Measurements from ENCODE around the gene MCU. TPM values are rescaled to one million over a fixed set of nuclear protein-coding genes. Genes with fewer than 3 reads are reported as not detected.

The MCU gene
- total RNA-seq, 3 donors from 2014 or later (not counting 1 experiment from before 2014, with no cell fraction given) = 13.1 to 15.6 (median 14.1) TPM

DNA sequence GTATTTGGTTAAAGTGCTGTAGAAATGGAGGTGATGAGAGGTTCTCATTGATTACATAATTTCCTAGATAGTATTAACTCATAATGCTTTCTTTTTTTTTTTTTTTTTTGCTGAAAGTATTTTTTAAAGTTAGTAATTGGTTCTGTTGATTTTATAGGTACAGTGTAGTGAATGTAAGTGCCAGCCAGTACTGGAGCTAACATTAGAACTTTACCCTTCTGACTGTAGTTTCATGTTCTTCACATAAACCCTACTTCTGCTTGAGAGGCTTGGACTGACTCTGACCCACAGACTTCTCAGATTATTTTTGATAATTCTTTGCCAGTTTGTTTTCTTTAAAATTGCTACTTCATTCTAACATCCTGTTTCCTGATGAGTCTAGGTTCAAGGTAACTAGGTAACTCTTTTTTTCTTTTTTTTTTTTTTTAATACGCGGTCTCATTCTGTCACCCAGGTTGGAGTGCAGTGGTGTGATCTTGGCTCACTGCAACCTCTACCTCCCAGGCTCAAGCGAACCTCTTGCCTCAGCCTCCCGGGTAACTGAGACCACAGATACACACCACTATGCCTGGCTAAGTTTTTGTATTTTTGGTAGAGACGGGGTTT lies 109.4 kb downstream of the MCU start:
- WGBS (ENCODE audit: insufficient coverage) = 79% methylated on average over 2 of the region's 5 CpGs
- no peak for DNase-seq
- H3K4me1 ChIP-seq (ENCODE audit: control insufficient read depth, insufficient read depth, low read length) = no peaks in the 10 kb centered on the region
- H3K36me3 Mint-ChIP-seq = no peaks in the 10 kb centered on the region
- TF ChIP-seq, protein P1, sequence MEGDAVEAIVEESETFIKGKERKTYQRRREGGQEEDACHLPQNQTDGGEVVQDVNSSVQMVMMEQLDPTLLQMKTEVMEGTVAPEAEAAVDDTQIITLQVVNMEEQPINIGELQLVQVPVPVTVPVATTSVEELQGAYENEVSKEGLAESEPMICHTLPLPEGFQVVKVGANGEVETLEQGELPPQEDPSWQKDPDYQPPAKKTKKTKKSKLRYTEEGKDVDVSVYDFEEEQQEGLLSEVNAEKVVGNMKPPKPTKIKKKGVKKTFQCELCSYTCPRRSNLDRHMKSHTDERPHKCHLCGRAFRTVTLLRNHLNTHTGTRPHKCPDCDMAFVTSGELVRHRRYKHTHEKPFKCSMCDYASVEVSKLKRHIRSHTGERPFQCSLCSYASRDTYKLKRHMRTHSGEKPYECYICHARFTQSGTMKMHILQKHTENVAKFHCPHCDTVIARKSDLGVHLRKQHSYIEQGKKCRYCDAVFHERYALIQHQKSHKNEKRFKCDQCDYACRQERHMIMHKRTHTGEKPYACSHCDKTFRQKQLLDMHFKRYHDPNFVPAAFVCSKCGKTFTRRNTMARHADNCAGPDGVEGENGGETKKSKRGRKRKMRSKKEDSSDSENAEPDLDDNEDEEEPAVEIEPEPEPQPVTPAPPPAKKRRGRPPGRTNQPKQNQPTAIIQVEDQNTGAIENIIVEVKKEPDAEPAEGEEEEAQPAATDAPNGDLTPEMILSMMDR (IDR thresholded peaks at IDR 0.05) = no peak
- no peaks in the 10 kb centered on the region for H3K4me1 Mint-ChIP-seq
- no peaks in the 10 kb centered on the region for H3K27me3 ChIP-seq (ENCODE audit: control insufficient read depth, insufficient read depth, low read length)
- no peaks in the 10 kb centered on the region for H3K9me3 ChIP-seq (ENCODE audit: control insufficient read depth, insufficient read depth, low read length)
- H3K36me3 ChIP-seq (ENCODE audit: control insufficient read depth, insufficient read depth, low read length) = no peaks in the 10 kb centered on the region
- H3K9me3 Mint-ChIP-seq = no peaks in the 10 kb centered on the region
- no peak overlapping the region for H3K27ac Mint-ChIP-seq
- no peak overlapping the region for H3K4me3 ChIP-seq (ENCODE audit: low read length)
- H3K27me3 Mint-ChIP-seq (ENCODE audit: low read depth in 2 of 2) = no peaks in the 10 kb centered on the region
- H3K27ac ChIP-seq (ENCODE audit: low read length) = no peak overlapping the region
- intact Hi-C loops (cut with micrococcal nuclease) = no loop called here
- H3K4me3 Mint-ChIP-seq = no peak overlapping the region
- no peak for ATAC-seq

DNA sequence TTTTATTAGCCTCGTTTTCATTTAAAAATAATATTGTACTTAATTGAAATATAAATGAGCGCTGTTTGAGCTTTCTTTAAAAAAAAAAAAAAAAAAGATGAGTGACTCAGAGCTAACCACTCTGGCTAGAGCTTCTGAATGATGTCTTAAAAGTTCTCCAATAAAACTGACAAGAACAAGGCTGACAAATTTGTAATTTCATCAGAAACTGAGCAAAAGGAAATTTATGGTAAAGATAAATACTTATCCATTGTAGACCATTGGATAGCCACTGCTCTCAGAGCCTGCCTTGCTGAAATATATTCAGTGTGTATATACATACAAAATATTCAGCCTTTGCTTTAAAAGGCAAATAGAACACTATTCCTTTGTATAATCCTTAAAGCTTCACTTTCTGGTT lies 110.4 kb downstream of the MCU start:
- Histone ChIP-seq H3K4me3 (ENCODE audit: low read length) (no peak overlapping the region), H3K9me3 (ENCODE audit: control insufficient read depth, insufficient read depth, low read length) (no peaks in the 10 kb centered on the region), H3K36me3 (ENCODE audit: control insufficient read depth, insufficient read depth, low read length) (no peaks in the 10 kb centered on the region), H3K27ac (ENCODE audit: low read length) (no peak overlapping the region), H3K27me3 (ENCODE audit: control insufficient read depth, insufficient read depth, low read length) (no peaks in the 10 kb centered on the region), H3K4me1 (ENCODE audit: control insufficient read depth, insufficient read depth, low read length) (no peaks in the 10 kb centered on the region)
- DNase-seq = no peak
- TF ChIP-seq, protein P1 (IDR thresholded peaks at IDR 0.05) = no peak
- H3K27me3 Mint-ChIP-seq (ENCODE audit: low read depth in 2 of 2) = no peaks in the 10 kb centered on the region
- no peaks in the 10 kb centered on the region for H3K36me3 Mint-ChIP-seq
- WGBS (ENCODE audit: insufficient coverage) = 100% methylated on average over 1 of the region's 2 CpGs
- no peak overlapping the region for H3K27ac Mint-ChIP-seq
- H3K4me3 Mint-ChIP-seq = no peak overlapping the region
- intact Hi-C loops (cut with micrococcal nuclease) = no loop called here
- H3K9me3 Mint-ChIP-seq = no peaks in the 10 kb centered on the region
- no peaks in the 10 kb centered on the region for H3K4me1 Mint-ChIP-seq
- ATAC-seq = no peak

DNA sequence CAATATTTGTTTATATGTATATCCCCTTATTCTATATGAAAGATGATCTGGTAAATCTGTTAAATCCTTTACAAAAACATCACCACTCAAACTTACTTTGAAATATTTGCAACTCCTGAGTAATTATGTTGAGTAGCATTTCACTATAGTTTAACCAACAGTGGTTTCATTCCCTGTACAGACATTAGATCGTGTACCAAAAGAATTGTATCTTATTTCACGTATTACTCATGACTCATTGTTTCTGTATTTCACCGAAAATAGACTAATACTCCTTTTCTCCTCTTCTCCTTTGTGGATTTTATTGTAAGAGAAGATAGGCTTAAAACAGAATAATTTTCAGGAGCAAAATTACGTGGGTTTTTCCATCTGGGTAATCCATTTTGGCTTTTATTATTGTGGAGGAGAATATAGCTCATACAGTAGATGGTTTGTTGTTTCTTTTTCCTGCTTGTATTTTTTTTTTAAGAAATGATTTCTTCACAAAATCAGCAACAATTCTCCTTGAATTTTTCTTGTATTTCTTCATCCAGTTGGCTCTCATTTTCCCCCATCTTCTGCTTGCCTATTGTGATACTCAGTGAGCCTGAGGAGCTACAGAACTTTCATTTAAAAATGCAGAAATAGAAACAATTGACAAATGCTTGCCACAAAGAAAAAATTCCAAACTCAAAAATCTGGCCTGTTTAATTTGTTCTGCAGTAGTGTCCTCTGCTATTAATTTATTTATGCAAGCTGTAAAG lies 111.0 kb downstream of the MCU start:
- WGBS (ENCODE audit: insufficient coverage) = 60% methylated on average over 1 of the region's 4 CpGs
- H3K27ac Mint-ChIP-seq = no peak overlapping the region

More for the DNA sequence above, 111.0 kb downstream of the MCU start:
- no peak overlapping the region for H3K27ac ChIP-seq (ENCODE audit: low read length)
- no peaks in the 10 kb centered on the region for H3K36me3 ChIP-seq (ENCODE audit: control insufficient read depth, insufficient read depth, low read length)
- Mint-ChIP-seq H3K9me3 (no peaks in the 10 kb centered on the region), H3K4me3 (no peak overlapping the region), H3K36me3 (no peaks in the 10 kb centered on the region), H3K27me3 (ENCODE audit: low read depth in 2 of 2) (no peaks in the 10 kb centered on the region), H3K4me1 (no peaks in the 10 kb centered on the region)
- H3K4me3 ChIP-seq (ENCODE audit: low read length) = no peak overlapping the region
- DNase-seq (no peak), ATAC-seq (no peak)
- H3K27me3 ChIP-seq (ENCODE audit: control insufficient read depth, insufficient read depth, low read length) = no peaks in the 10 kb centered on the region
- TF ChIP-seq, protein P1 (IDR thresholded peaks at IDR 0.05) = no peak
- intact Hi-C loops (cut with micrococcal nuclease) = no loop called here
- no peaks in the 10 kb centered on the region for H3K4me1 ChIP-seq (ENCODE audit: control insufficient read depth, insufficient read depth, low read length)
- H3K9me3 ChIP-seq (ENCODE audit: control insufficient read depth, insufficient read depth, low read length) = no peaks in the 10 kb centered on the region

Measured in natural killer cell (primary cell).